ENCODE results near the gene URI1. TPM values are rescaled to one million over a fixed set of nuclear protein-coding genes. Genes with fewer than 3 reads are reported as not detected.

URI1 gene
- total RNA-seq, 6 donors from 2014 or later = 23.3 to 56.7 (median 40.3) TPM

- peaks cover 2 to 49% (median 11%) of the 10 kb centered on the region in 4 donors for H3K36me3 ChIP-seq
- ATAC-seq (ENCODE audit: low FRiP score in 2 of 2) = no peak
- WGBS, 2 donors = 96% methylated on average over 10 of the region's 10 CpGs
These were observed 67.0 kb downstream of the URI1 start for GRCh38 chr19:30009013-30009412.

DNA sequence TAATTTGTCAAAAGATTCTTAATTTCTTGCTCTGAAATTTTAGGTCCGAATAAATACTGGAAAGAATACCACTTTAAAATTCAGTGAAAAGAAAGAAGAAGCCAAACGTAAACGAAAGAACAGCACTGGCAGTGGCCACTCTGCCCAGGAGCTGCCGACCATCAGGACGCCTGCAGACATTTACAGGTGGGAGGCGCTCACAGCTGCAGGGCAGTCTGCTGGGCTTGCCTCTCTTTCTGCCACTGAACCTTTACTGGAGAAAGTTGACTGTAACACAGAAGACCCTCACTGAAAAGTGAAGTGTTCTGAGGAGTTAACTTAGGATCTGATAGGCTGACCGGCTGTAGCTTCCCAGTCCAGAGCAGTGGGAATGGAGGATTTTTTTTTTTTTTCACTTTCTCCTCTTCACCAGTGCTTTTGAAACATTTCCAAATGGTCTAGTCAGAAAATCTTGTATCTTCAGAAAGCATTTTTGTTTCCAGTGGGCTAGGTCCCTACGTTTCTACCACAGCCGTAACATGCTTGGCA, 69.1 kb downstream of the URI1 start:
- H3K4me1 ChIP-seq = no peaks in the 10 kb centered on the region
- ATAC-seq (ENCODE audit: low FRiP score in 2 of 2) (no peak), DNase-seq (no peak)
- H3K27me3 ChIP-seq = no peaks in the 10 kb centered on the region
- no peak overlapping the region for H3K27ac ChIP-seq
- 91% methylated on average over 9 of the region's 9 CpGs for WGBS, 2 donors
- no peaks in the 10 kb centered on the region for H3K9me3 ChIP-seq
- H3K36me3 ChIP-seq = peaks cover 2 to 55% (median 13%) of the 10 kb centered on the region in 4 donors
- TF ChIP-seq EP300 (IDR thresholded peaks at IDR 0.05) (no peak), POLR2A (IDR thresholded peaks at IDR 0.05) (no peak), POLR2AphosphoS5 (IDR thresholded peaks at IDR 0.05) (no peak)
- TF ChIP-seq, protein P1, sequence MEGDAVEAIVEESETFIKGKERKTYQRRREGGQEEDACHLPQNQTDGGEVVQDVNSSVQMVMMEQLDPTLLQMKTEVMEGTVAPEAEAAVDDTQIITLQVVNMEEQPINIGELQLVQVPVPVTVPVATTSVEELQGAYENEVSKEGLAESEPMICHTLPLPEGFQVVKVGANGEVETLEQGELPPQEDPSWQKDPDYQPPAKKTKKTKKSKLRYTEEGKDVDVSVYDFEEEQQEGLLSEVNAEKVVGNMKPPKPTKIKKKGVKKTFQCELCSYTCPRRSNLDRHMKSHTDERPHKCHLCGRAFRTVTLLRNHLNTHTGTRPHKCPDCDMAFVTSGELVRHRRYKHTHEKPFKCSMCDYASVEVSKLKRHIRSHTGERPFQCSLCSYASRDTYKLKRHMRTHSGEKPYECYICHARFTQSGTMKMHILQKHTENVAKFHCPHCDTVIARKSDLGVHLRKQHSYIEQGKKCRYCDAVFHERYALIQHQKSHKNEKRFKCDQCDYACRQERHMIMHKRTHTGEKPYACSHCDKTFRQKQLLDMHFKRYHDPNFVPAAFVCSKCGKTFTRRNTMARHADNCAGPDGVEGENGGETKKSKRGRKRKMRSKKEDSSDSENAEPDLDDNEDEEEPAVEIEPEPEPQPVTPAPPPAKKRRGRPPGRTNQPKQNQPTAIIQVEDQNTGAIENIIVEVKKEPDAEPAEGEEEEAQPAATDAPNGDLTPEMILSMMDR (IDR thresholded peaks at IDR 0.05) = no peak
- no peak overlapping the region for H3K4me3 ChIP-seq

More at GRCh38 chr19:30009013-30009412, 67.0 kb downstream of the URI1 start:
- no peak overlapping the region for H3K4me3 ChIP-seq
- H3K27me3 ChIP-seq = no peaks in the 10 kb centered on the region
- no peaks in the 10 kb centered on the region for H3K4me1 ChIP-seq
- no peak for TF ChIP-seq POLR2A (IDR thresholded peaks at IDR 0.05)
- H3K9me3 ChIP-seq = no peaks in the 10 kb centered on the region
- DNase-seq = no peak
- H3K27ac ChIP-seq = no peak overlapping the region

GRCh38 chr19:30014770-30015169, 72.7 kb downstream of the URI1 start:
- WGBS, 2 donors = 94 to 99% methylated on average over 3 of the region's 3 CpGs
- H3K27ac ChIP-seq = no peak overlapping the region
- no peaks in the 10 kb centered on the region for H3K4me1 ChIP-seq
- no peak overlapping the region for H3K4me3 ChIP-seq
- no peaks in the 10 kb centered on the region for H3K27me3 ChIP-seq
- ATAC-seq (ENCODE audit: low FRiP score in 2 of 2) (no peak), DNase-seq (no peak)
- TF ChIP-seq POLR2A (IDR thresholded peaks at IDR 0.05) = no peak
- TF ChIP-seq EP300 (IDR thresholded peaks at IDR 0.05) = no peak
- no peak for TF ChIP-seq POLR2AphosphoS5 (IDR thresholded peaks at IDR 0.05)
- no peaks in the 10 kb centered on the region for H3K9me3 ChIP-seq
- peaks cover 2 to 42% (median 7%) of the 10 kb centered on the region in 4 donors for H3K36me3 ChIP-seq

GRCh38 chr19:30017172-30017571, 75.1 kb downstream of the URI1 start:
- H3K27me3 ChIP-seq = no peaks in the 10 kb centered on the region
- no peak overlapping the region for H3K4me3 ChIP-seq
- no peak for ATAC-seq (ENCODE audit: low FRiP score in 2 of 2)
- H3K36me3 ChIP-seq = peaks cover 0 to 28% (median 2%) of the 10 kb centered on the region in 4 donors
- TF ChIP-seq POLR2AphosphoS5 (IDR thresholded peaks at IDR 0.05) (no peak), EP300 (IDR thresholded peaks at IDR 0.05) (no peak), POLR2A (IDR thresholded peaks at IDR 0.05) (no peak)
- TF ChIP-seq, protein P1 (IDR thresholded peaks at IDR 0.05) = no peak
- no peaks in the 10 kb centered on the region for H3K9me3 ChIP-seq
- H3K4me1 ChIP-seq = no peaks in the 10 kb centered on the region
- DNase-seq = no peak
- no peak overlapping the region for H3K27ac ChIP-seq

GRCh38 chr19:30020189-30020588, 78.2 kb downstream of the URI1 start:
- no peak overlapping the region for H3K4me3 ChIP-seq
- no peak for ATAC-seq (ENCODE audit: low FRiP score in 2 of 2)
- 85 to 91% methylated on average over 1 of the region's 1 CpG for WGBS, 2 donors
- H3K27me3 ChIP-seq = no peaks in the 10 kb centered on the region
- H3K9me3 ChIP-seq = no peaks in the 10 kb centered on the region
- H3K4me1 ChIP-seq = no peaks in the 10 kb centered on the region
- no peak for DNase-seq
- no peak overlapping the region for H3K27ac ChIP-seq
- H3K36me3 ChIP-seq = peaks cover 0 to 7% (median 0%) of the 10 kb centered on the region in 4 donors
- TF ChIP-seq EP300 (IDR thresholded peaks at IDR 0.05) = no peak
- TF ChIP-seq, protein P1 (IDR thresholded peaks at IDR 0.05) = no peak
- TF ChIP-seq POLR2AphosphoS5 (IDR thresholded peaks at IDR 0.05) = no peak
- TF ChIP-seq POLR2A (IDR thresholded peaks at IDR 0.05) = no peak

DNA sequence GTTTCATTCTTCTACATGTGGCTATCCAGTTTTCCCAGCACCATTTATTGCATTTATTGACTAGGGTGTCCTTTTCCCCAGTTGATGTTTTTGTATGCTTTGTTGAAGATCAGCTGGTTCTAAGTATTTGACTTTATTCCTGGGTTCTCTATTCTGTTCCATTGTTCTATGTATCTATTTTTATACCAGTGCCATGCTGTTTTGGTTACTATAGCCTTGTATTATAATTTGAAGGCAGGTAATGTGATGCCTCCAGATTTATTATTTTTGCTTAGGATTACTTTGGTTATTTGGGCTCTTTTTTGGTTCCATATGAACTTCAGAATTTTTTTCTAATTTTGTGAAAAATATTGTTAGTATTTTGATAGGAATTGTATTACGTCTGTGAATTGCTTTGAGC, 80.6 kb downstream of the URI1 start:
- H3K4me1 ChIP-seq = no peaks in the 10 kb centered on the region
- ATAC-seq (ENCODE audit: low FRiP score in 2 of 2) = no peak
- H3K27me3 ChIP-seq = no peaks in the 10 kb centered on the region
- H3K4me3 ChIP-seq = no peak overlapping the region
- WGBS, 2 donors = 100% methylated on average over 1 of the region's 1 CpG
- H3K36me3 ChIP-seq = peaks cover 0 to 4% (median 0%) of the 10 kb centered on the region in 4 donors
- DNase-seq = no peak
- H3K27ac ChIP-seq = no peak overlapping the region
- H3K9me3 ChIP-seq = no peaks in the 10 kb centered on the region
- TF ChIP-seq POLR2A (IDR thresholded peaks at IDR 0.05) (no peak), EP300 (IDR thresholded peaks at IDR 0.05) (no peak), POLR2AphosphoS5 (IDR thresholded peaks at IDR 0.05) (no peak)
- TF ChIP-seq, protein P1 (IDR thresholded peaks at IDR 0.05) = no peak
